Pulmonary artery endothelial cell (primary cell): ENCODE measurements around the gene KBTBD12. TPM values are rescaled to one million over a fixed set of nuclear protein-coding genes. Genes with fewer than 3 reads are reported as not detected.
"Not testable (repeated sequence)": the region's sequence is repeated elsewhere in the genome, so short reads cannot be mapped to it uniquely, and the experiment has no call there.

Source experiments
- DNase-seq: peaks from one replicate; pipeline ENCODE4 v3.0.0-alpha.2; 2011; ENCODE audit warnings: low read depth, low spot score
- total RNA-seq: library from RNA; depleted of rRNA; stranded (reverse); fragments of >200 nt; gene quantifications from 2 replicates; pipeline ENCODE4 v1.2.3, GENCODE V29; 2014

KBTBD12 gene
- total RNA-seq, result not detected in 2 replicates

- no peak for DNase-seq
These were observed at the start of gene KBTBD12 for GRCh38 chr3:127915115-127915936. Gene KBTBD12 (plus strand): TSS chr3:127915232. CDS start chr3:127923062, 7,830 bp downstream.

DNA sequence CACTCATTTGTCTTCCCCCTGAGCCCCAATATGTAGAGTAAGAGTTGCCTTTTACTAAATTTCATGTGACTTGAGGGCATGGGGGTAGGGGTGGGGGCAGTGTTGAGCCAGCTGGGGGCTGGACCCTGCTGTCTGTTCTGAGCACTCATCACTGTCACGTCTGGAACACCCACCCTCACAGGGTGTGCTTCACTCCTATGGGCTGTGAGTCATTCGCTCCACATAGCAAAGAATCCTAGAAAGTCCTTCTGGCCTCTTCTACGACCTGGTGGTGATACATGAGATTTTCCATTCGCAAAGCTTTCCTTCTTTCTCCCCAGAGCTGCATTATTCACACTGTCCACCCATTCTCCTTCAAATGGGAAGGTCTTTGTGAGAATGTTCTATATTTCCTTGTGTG, 49.1 kb upstream of the KBTBD12 start:
- no peak for DNase-seq

GRCh38 chr3:127867412-127867811, 47.6 kb upstream of the KBTBD12 start:
- DNase-seq, result no peak

GRCh38 chr3:127867986-127868385, 47.0 kb upstream of the KBTBD12 start:
- DNase-seq, result no peak

DNA sequence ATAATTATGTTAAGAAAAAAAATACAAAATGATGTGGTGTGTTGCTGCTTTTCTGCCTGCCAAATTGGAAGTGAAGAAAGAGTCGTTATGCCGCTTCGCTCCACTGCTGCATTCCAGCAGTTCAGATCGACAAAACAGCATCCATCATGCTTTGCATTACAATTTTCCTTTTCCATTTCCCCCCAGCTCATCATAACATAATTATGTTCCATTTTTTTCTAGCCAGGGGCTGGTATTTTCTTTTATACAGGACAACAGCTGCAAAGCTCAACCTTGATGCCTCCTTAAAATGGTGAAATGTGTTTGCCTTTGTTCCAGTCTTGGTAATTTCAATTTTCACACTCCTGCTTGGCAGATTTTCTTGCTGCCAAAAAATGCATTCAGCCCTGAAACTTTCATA, 44.9 kb upstream of the KBTBD12 start:
- no peak for DNase-seq

GRCh38 chr3:127874097-127874496, 40.9 kb upstream of the KBTBD12 start:
- not testable (repeated sequence) for DNase-seq

DNA sequence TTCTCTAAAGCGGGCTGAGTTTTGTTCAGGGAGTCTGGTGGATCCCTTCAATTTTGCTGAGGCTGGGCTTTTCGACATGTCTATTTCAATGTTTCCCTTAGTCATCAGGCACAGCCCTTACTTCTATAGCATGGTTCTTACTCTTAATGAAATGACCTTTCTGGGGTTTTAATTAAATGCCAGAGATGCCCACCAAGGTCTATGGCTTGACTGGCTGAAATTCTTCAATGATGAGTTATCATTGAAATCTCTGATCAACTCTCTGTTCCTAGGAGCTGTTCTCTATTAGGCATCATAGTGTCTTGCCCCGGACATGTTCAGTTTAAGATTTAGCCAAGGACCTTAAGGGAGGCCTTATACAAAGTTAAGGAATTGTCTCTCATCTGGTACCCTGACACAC, 33.4 kb upstream of the KBTBD12 start:
- no peak for DNase-seq

- no peak for DNase-seq
These were observed 31.0 kb upstream of the KBTBD12 start for GRCh38 chr3:127884041-127884440.

DNA sequence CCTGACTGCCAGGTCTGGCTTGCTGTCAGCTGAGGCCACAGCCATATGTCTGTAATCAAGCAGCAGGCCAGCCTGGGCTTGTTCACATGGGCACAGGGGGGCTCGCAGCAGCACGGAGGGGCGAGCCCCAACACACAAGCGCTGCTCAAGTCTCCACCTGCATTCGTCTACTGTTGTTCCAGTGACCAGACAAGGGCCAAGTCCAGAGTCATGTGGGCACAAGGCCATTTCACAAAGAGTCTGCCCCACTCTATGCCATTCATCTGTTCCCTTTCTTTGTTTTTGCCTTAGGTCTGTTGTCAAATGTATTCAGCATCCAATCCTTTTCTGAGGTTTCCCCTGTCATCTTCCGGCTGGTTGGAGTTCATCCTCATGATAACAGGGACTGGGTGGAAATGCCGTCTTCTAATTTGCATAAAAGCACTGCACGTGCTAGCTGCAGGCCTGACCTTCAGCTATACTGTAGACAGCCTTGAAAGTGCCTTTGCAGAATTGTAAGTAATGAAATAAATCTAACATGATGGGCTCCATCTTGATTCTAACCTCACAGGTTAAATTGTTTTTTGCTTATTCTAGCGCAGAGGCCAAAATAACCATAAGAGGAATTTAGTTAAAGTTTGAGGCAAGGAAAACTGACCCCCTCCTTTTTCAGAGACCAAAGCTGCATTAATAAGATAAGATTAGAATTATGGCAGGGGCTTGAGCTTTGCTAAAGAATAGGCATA, 28.6 kb upstream of the KBTBD12 start:
- no peak for DNase-seq

- DNase-seq, result no peak
These were observed 28.1 kb upstream of the KBTBD12 start for GRCh38 chr3:127886956-127887231.

DNA sequence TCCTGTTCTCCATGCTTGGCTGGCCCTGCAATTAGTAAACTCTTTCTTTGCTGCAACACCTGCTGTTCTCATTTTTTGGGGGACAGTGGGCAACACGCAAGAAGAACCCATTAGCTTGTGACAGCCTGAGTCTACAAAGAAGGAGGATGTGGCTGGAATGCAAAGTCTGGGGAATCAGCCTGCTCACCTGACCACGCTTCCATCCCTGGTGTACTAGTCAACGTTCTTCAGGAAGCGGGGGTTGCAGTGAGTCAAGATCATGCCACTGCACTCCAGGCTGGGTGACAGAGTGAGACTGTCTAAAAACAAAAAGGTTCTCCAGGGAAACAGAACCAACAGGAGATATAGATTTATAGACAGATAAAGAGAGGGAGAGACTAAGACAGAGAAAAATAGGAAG, 27.7 kb upstream of the KBTBD12 start:
- DNase-seq, result no peak

DNA sequence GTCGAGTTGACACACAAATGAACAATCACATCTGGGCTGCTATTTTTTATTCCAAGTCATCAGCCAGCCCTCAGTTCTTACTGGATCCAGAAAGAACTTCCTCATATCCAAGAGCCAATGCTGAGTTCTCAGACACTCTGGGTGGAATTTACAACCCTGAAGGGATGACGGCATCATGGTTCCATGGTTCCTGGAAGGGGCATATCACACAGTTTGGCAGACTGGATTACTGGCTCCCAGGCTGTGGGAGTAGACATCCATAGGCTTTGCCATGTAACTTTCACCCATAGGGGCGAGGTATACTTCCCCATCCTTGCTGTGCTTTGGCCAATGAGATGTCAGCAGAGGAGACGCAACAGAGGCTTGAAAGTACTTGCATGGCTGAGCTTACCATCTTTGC, 26.9 kb upstream of the KBTBD12 start:
- DNase-seq, result no peak

DNA sequence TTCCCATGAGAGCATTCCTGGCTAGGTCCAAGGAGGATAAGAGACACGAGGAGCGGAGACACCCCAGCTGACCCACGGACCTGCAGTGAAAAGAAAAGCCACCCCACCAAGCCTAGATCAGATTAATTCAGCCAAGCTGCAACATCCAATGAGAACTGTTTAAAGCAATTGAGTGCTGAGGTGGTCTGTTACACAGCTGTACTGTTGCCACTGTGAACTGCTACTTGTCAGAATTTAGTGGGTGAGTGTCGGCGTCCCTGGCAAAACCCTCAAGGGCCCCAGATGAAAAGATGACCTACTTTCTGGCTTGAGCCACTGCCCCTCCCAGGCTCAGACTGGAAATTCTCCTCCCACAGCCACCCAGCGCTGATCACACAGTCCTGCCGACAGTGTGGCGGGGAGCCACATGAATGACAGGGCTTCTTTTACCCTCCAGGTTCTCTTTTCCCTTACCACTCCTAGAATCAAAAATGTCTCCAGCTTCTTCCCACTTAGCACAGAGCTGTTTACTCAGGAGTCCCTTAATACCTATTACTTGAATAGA, 26.4 kb upstream of the KBTBD12 start:
- no peak for DNase-seq

DNA sequence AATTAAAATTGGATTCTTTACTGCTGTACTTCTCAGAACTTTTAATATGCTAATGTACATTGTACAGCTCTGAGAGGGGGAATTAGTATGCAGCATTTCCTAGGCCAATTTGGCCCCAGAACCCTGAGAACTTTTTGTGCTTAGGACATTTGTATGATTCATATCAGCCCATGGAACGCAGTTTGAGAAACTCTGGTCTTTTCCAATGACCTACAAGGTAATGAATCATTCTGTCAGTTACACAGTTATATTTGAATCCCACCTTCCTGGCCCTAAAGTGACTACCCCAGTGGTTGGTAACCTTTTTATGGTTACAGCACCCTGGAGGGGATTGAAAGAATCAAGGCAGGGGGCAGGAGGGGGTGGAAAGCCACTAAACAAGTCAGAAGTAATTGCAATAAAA, 25.6 kb upstream of the KBTBD12 start:
- DNase-seq, result no peak

DNA sequence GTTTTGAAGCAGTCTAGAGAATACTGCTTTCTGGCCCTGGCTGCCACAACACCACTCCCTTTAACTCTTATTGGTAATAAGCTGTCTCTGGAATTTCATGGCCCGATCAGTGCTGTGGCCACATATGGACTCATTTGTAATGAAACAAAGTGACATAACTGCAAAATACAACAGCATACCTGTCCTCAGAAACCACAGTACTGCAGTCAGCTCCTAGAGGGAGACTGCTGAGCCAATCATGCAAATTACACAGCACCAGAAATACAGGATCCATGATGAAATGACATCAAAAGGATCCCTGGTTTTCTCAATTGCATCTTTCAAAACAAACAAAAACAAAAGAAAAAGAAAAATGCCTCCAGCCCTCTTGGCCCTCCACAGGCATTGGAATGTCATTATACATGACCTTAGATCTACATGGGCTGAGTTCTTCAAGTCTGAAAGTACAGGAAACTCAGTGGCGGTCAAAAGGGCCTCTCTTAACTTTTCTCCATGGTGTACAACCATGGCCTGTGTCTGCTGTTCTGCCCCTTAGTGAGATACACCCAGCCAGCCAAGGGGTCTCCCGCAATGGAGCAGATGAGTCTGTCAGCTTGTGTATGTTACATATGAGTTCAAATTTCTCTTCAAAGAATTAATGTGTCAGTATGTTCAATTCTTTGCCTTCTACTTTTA, 24.9 kb upstream of the KBTBD12 start:
- no peak for DNase-seq

GRCh38 chr3:127890651-127891290, 24.3 kb upstream of the KBTBD12 start:
- DNase-seq, result not testable (repeated sequence)

GRCh38 chr3:127894481-127894880, 20.6 kb upstream of the KBTBD12 start:
- DNase-seq, result no peak

DNA sequence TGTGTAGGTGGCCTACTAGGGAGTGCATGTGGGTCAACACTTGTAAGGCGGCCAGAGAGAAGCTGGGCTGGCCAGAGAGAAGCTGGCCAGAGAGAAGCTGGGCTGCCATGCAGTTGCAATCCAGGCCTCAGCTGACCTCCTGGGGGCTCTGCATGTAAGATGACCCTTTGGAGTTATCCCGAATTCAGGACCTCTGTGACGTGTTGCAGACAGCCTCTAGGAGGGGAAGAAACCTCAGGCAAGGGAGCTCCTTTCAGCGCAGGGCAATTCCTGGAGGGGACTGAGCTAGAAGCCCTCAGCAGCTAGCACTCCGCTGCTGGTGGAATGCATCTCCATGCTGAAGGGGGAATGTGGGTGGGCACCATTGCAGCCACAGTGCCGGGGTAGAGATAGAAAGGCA, 15.8 kb upstream of the KBTBD12 start:
- DNase-seq, result no peak

- no peak for DNase-seq
These were observed 15.3 kb upstream of the KBTBD12 start for GRCh38 chr3:127899766-127900165.

DNA sequence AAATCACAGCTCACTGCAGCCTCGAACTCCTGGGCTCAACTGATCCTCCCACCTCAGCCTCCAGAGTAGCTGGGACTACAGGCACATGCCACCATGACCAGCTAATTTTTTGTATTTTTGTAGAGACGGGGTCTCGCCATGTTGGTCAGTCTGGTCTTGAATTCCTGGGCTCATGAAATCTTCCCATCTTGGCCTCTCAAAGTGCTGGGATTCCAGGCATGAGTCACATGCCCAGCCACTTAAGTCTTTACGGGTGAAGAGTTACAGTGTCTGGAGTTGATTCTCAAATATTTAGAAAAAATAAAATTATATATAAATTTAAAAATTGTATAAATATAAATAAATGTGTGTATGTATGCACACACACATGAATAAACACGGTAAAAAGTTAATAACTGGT, 14.5 kb upstream of the KBTBD12 start:
- DNase-seq, result no peak

DNA sequence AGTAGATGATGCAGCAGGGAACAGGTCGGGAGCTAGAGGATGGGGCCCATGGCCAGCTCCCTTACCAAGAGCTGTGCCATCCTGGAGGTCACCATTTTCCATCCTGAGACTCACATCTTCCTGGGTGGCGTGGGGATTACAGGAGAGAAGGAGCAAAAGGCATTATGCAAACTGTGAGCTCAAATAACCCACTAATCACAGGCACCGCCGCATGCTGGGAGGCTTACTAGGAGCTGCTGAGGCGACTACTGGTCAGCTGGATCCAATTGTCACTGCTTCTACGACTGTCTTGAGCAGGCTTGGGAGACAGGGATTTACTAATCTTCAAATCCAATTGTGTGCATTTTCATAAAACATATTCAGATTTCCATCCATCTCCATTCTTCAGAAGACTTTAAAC, 12.5 kb upstream of the KBTBD12 start:
- DNase-seq, result no peak
